GM19468 (cell line): ENCODE results near the gene NOTCH1.

Experiments used
- ATAC-seq: cut with Tn5 transposase; IDR thresholded peaks from one replicate; pipeline ENCODE4 v1.9.1; 2021; ENCODE audit warnings: mild to moderate bottlenecking, moderate library complexity, moderate number of reproducible peaks; ENCODE audit not compliant: unreplicated experiment; ENCODE audit errors: extremely low read depth

NOTCH1 gene

DNA sequence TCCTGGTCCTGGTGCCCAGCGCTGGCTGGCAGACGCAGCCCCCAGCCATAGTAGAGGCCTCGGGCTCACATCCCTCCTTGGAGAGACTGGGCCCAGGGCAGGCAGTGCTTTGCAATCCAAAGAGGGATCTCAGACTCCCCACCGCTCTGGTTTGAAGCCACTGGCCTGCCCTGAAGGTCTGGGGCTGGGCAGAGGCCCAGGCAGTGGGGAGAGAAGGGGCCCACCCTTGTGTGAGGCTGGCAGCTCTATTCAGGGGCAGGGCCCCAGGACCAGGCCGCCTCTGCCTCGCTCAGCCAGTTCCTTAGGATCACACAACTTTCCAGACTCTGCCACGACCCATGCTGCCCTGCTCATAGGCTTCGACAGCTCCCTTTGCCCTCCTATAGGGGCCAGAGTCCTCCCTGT is 52.3 kb downstream of the NOTCH1 start:
- no peak for ATAC-seq

GRCh38 chr9:136492978-136493522 is 52.8 kb downstream of the NOTCH1 start:
- ATAC-seq = no peak

DNA sequence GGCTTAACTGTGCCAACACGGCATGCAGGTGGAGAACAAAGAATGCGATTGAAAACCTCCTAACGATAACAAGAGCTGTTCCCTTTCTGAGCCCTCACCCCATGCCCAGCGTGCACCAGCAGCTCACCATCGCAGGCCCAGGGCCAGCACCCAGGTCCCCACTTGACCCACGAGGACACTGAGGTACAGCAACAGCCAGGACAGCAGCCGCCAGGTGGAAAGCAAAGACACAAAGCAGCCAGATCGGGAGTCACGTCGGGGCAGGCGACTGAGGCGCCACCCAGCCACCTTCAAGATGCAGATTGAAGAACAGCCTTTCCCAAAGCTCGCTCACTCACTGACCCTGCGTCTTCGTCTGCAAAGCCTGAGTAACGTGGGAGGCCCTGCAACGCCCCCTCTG is 56.1 kb downstream of the NOTCH1 start:
- ATAC-seq = no peak

DNA sequence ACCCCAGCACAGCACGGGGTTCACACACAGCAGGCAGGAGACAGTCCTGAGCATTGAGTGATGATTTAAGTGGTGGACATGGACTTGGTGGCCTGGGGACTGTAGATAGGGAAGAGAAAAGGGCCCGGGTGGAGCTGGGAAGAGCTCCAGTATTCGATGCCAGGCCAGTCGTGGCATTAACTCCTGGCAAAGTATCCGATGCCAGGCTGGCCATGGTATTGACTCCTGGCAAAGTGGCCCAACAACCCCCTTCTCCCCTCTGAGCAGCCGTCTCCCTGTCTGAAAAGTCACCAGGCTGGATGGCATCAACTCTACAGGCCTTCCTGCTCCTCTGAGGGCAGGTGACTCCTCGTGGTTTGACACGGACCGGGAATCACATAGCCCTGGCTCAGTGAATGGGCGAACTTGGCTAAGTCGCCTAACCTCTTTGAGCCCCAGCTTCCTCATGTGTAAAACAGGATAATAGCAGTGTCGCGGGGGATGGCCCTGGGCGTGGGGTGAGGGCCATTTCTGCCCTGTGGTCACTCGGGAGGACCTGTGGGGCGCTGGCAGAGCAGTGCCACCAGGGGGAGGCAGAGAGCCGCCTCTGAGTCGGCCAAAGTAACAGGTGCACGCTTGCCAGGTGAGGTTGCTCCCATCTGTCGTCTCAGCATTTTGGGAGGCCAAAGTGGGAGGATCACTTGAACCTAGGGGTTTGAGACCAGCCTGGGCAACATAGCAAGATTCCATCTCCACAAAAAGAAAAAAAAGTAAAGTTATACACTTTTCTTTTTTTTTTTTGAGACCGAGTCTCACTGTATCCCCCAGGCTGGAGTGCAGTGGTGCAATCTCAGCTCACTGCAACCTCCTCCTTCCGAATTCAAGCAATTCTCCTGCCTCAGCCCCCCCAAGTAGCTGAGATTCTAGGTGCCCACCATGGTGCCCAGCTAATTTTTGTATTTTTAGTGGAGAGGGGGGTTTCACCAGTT is 57.3 kb downstream of the NOTCH1 start:
- ATAC-seq = no peak

DNA sequence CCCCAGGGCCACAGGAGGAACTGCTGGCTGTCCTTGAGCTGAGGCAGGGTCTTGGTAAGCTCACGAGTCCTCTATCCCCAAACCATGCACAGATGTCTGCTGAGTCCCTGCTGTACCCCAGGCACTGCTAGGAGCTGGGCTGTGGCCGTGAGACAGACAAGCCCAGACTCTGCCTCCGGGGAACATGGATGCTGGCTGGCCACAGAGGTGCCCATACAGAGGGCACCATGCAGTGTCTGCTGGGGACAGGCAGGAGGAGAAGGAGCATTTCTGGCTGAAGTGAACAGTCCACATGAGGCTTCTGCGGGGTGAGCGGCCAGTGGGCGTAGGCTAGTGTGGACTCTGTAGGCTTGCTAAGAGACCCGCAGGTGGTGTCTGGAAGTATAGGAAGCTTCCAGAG is 58.2 kb downstream of the NOTCH1 start:
- no peak for ATAC-seq

DNA sequence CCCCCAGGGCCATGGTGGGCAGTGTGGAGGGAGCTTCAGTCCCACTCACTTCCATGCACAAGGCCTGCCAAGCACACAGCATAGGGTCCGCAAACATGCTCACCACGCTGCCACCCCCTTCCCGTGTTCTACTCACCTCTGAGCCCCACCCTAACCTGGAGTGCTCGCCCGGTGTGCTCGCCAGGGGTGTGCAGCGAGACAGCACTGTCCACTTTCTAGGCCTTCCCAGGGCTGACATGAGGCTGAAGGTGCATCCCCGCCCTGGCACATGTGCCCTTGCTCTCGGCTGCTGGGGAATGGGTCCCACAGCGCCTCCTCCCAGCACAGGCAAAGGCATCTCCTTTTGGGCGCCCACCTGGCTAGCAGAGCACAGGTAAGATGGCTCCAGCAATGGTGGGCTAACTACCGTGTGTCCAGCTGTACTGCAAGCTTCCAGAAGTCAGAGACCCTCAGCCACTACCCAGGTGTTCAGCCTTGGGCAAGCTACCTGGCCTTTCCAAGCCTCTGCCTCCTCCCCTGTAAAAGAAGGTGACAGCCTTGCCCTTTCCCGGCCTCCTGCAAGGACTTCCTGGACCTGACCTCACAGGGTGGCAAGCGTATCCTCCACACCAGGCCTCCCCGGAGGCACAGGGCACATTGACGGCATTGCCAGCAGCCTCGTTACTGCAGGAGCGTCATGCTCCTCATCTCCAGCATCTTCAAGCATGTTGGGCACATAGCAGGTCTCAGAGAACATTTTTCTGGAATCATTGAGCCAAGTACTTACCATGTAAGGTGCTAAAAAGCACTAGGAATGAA is 58.8 kb downstream of the NOTCH1 start:
- no peak for ATAC-seq

DNA sequence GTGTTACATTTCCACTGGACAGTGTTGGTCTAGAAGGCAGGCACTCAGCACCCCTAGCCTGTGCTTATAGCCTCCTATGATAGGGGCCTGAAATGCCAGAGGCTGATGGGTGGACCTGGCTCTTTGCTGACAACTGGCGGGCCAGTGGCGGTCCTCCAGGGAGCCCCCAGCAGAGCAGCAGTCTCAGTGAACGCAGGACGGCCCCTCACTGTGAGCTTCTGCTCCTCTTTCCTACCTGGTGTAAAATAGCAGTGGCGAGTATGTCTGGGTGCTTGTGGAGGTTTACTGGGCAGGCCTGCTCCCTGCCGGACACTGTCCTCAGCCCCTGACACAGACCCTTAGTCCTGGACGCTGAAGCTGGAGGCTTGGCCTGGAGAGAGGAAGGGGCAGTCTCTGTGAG is 59.7 kb downstream of the NOTCH1 start:
- ATAC-seq = no peak

DNA sequence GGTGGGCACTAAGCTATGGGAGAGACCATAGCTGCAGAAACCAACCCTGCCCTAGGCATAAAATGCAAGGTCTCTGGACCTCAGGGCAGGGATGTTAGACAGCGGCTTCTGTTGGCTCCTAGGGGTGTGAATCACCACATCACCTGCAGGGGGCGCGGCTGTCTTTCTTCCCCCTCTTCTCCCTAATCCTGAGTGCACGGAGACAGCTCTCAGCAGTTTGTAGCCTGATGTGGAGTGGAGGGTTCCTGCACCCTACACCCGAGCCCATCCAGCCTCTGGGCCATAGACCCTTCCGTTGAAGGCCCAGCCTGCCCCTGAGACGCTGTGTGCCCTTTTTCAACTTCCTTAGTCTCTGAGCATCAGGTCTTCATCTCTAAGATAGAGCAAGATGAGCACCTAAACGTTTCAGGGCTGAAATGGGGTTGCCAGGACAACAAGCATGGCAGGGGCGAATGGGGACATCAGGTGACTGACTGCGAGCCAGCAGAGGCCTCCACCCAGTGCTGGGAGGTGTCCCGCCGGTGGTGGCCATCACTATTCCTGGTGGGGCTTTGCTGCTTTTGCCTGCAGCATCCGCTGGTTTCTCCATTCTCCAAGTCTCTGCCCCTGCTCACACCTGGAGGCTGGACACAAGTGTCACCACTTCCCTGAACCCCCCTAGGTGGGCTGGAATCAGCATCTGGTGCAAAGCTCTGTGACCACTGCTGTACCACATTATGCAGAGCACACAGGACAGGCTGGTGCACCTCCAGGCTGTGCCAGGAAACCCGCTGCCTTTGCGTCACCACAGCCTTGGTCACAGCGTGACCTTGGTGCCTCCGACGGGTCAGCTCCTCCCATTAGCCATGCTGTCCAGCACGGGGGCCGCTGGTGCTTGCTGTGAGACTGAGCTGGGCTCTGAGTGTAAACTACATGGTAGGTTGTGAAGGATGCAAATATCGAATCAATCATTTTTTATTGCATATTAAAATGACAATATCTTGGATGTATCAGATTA is 60.5 kb downstream of the NOTCH1 start:
- ATAC-seq = no peak

DNA sequence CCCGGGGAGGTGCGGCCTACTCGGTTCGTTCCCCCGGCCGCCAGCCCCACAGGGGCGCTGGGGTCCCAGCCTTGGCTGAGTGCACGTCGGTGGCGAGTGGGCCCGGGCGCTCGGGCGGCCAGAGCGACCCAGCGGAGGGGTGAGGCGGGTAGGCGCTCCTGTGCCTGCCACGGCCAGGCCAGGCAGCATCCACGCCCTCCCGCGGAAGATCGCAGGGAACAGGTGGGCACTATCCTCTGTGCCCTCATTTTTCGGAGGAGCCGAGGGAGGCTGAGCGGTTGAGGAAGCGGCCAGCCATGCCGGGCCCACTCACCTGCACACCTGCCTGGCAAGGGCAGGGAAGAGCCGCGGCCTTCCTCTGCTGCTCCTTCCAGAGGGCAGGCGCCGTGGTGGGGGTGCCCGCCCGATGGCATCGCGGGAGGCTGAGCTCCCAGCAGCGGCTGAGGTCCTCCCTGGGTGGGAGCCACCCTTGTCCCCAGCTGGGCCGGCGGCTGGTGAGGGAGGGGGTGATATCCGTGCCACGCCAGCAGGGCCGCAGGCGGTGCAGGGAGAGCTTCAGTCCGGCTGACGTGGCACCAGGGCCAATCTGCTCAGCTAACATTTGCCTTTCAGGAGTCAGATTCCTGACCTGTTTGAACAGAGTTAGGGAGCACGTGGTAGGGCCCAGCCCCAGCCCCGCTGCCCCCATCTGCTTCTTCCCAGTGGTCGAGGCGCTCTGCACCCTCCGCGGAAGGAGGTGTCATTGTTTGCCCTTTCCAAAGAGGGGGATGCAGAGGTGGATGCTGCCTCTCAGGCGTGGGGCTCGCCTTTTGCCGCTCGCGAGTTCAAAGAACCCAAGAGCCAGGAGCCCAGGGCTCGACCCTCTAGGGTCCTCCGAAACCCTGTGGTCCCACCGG is 61.4 kb downstream of the NOTCH1 start:
- no peak for ATAC-seq

DNA sequence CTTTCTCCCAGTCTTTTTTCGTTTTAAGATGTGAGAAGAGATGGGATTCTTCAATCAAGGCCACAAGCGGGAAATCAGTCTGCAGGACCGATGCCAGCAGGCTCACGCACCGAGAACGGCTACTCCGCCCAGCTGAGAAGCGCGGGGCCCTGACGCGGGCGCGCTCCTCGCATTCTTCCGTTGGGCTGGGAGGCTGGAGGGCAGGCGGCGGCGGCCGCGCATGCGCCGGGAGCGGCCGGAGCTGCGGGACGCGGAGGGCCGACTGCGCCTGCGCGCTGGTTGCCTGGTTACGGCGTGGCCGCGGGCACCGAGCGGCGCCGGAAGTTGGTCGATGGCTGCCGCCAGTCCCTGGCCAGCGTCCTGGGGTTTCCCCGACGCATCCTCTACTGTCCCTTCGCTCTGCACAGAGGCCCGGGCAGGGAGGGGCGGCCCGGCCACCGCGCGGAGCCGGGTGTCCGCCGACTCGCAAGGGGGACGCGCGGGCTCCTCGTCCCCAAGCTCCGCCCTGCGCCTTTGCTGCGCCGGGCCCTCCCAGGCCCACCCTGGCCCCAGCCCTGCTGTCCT is 62.2 kb downstream of the NOTCH1 start:
- peak; percentile 67 for ATAC-seq

GRCh38 chr9:136482793-136483588 is 62.9 kb downstream of the NOTCH1 start, which contains the start of gene SEC16A:
Gene SEC16A (minus strand): TSS chr9:136483040. CDS start chr9:136477615, 5,425 bp downstream.
- peak; percentile 13 for ATAC-seq

DNA sequence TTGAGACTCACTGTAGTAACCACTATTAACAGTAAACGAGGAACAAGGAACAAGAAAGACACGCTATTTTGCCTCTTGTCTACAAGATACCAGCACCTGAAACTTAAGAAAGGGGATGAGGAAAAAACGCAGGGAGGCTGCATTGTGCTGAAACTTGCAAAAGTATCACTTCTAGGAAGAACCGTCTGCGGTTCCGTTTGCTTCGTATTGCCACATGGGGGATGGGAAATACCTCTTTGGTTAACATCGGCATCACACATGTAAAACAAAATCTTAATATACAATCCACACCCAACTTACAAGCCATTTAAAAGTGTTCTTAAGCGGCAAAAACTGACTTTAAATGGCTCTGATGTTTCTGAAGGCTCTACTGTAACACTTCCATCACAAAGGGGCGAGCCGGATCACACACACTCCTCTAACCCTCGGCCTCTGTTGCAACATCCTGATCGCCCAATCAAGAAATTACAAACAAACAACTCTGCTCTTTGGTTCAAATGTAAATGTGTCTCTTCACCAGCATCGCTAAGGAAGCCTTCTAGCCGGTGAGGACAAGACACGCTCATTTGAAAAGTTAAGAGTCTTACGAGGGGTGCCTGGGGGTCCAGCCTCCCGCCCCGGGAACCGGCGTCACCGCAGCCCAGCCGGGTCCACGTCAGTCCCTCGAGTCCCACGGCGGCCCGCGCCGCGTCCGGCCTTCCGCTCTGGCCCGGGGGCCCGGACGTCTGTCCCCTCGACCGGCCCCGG is 63.6 kb downstream of the NOTCH1 start:
- ATAC-seq = no peak

- no peak for ATAC-seq
Observed at GRCh38 chr9:136481558-136481957, 64.3 kb downstream of the NOTCH1 start.

DNA sequence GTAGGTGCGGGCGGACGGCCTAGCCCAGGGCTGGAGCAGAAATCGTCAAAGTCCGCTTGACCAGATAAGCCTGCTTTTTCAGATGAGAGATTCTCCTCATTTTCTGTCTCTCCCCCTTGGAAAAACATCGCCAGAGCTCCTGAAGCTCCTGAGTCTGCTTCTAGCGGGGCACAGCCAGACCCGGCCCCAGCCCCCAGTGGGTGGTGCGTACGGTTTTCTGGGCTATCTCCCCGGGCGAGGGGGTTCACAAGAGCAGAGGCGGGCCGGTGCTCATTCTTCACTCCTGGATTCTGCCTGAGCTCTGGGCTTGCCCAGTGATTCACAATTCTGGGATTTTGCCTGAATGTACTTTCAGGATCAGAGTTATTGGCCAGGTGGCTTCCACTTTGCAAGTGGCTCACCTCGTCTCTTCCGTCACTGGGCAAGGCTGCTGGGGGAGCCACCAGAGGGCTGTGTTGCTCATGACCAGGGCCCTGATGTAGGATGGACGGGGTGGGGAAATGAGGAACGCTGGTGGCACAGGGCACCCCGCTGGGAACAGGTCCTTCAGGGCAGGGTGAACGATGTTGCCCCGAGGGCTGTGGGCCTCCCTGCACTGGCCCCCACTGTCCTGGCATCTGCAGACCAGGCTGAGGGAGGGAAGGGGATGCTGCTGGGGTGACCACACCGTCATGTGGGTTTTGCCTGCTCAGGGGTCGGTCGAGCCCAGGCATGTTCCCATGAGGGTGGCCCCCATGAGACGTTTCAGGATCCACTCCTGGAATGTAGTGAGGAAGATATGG is 69.3 kb downstream of the NOTCH1 start:
- no peak for ATAC-seq

GRCh38 chr9:136474974-136475865 is 70.6 kb downstream of the NOTCH1 start:
- no peak for ATAC-seq
